H1 (cell line): ENCODE results near the gene HERC3. TPM values are rescaled to one million over a fixed set of nuclear protein-coding genes. Genes with fewer than 3 reads are reported as not detected.

Source experiments
- ASH2L ChIP-seq: fragments of 200-600, 300-600 bp; sonication (generic); IDR thresholded peaks from one replicate; pipeline ENCODE4 v1.7.1; 2017; ENCODE audit warnings: low read length
- BRCA1 ChIP-seq: IDR thresholded peaks from 2 replicates; pipeline ENCODE4 v1.6.1; 2012; ENCODE audit warnings: low read depth, low read length, improper control_type of control experiment
- CHD1 ChIP-seq: IDR thresholded peaks from 2 replicates; pipeline ENCODE4 v1.6.1; 2012; ENCODE audit warnings: low read depth, low read length, improper control_type of control experiment
- CTBP2 ChIP-seq: IDR thresholded peaks from 2 replicates; pipeline ENCODE4 v1.7.0; 2011; ENCODE audit warnings: borderline replicate concordance, mild to moderate bottlenecking, moderate library complexity, mixed read lengths, low read length; ENCODE audit not compliant: insufficient read depth, insufficient read length
- KDM1A ChIP-seq: fragments of 200-600, 300-600 bp; sonication (generic); IDR thresholded peaks from 2 replicates; pipeline ENCODE4 v1.7.1; 2016; ENCODE audit warnings: mild to moderate bottlenecking, low read length, borderline replicate concordance
- RBBP5 ChIP-seq: IDR thresholded peaks from 2 replicates; pipeline ENCODE4 v1.7.1; 2012; ENCODE audit warnings: low read depth, mild to moderate bottlenecking, inconsistent platforms, low read length, moderate library complexity, borderline replicate concordance
- RFX5 ChIP-seq: IDR thresholded peaks from 2 replicates; pipeline ENCODE4 v1.6.1; 2011; ENCODE audit warnings: low read depth, low read length, improper control_type of control experiment, borderline replicate concordance
- polyA plus RNA-seq, 7 experiments: library from polyadenylated mRNA; depleted of rRNA in 3 of 7; stranded (reverse) in 5 of 7; unstranded in 2 of 7; fragments of >200 nt in 5 of 7; fragments of 200-250 nt in 2 of 7; gene quantifications; 1 replicate in 5 of 7; 2 replicates in 1 of 7; 4 replicates in 1 of 7; pipeline versions ENCODE4 v1.2.1 to v1.2.3, GENCODE V29; 2011 to 2013; ENCODE audit warnings: missing spikeins in 2 of 7, mixed read lengths in 2 of 7
- total RNA-seq: library from RNA; stranded (reverse); fragmentation: NEBNext Ultra II Directional; extraction: Animal tissue kit (Norgen Biotek cat#: 25700); gene quantifications from 2 replicates; pipeline ENCODE4 v1.2.1, GENCODE V29; 2021
- TF ChIP-seq, protein P1 (sequence below): fragments of 300-600 bp; sonication (generic); IDR thresholded peaks from 2 replicates; pipeline ENCODE4 v1.7.1; 2012; ENCODE audit warnings: low read length, moderate library complexity, mild to moderate bottlenecking, inconsistent platforms; ENCODE audit not compliant: insufficient replicate concordance

HERC3 gene
- total and polyA plus RNA-seq, 2 of the 8 experiments (the other 6 are each of a cell fraction or from before 2014, with no cell fraction given): 1.4 to 5.7 TPM

- TF ChIP-seq, protein P1, sequence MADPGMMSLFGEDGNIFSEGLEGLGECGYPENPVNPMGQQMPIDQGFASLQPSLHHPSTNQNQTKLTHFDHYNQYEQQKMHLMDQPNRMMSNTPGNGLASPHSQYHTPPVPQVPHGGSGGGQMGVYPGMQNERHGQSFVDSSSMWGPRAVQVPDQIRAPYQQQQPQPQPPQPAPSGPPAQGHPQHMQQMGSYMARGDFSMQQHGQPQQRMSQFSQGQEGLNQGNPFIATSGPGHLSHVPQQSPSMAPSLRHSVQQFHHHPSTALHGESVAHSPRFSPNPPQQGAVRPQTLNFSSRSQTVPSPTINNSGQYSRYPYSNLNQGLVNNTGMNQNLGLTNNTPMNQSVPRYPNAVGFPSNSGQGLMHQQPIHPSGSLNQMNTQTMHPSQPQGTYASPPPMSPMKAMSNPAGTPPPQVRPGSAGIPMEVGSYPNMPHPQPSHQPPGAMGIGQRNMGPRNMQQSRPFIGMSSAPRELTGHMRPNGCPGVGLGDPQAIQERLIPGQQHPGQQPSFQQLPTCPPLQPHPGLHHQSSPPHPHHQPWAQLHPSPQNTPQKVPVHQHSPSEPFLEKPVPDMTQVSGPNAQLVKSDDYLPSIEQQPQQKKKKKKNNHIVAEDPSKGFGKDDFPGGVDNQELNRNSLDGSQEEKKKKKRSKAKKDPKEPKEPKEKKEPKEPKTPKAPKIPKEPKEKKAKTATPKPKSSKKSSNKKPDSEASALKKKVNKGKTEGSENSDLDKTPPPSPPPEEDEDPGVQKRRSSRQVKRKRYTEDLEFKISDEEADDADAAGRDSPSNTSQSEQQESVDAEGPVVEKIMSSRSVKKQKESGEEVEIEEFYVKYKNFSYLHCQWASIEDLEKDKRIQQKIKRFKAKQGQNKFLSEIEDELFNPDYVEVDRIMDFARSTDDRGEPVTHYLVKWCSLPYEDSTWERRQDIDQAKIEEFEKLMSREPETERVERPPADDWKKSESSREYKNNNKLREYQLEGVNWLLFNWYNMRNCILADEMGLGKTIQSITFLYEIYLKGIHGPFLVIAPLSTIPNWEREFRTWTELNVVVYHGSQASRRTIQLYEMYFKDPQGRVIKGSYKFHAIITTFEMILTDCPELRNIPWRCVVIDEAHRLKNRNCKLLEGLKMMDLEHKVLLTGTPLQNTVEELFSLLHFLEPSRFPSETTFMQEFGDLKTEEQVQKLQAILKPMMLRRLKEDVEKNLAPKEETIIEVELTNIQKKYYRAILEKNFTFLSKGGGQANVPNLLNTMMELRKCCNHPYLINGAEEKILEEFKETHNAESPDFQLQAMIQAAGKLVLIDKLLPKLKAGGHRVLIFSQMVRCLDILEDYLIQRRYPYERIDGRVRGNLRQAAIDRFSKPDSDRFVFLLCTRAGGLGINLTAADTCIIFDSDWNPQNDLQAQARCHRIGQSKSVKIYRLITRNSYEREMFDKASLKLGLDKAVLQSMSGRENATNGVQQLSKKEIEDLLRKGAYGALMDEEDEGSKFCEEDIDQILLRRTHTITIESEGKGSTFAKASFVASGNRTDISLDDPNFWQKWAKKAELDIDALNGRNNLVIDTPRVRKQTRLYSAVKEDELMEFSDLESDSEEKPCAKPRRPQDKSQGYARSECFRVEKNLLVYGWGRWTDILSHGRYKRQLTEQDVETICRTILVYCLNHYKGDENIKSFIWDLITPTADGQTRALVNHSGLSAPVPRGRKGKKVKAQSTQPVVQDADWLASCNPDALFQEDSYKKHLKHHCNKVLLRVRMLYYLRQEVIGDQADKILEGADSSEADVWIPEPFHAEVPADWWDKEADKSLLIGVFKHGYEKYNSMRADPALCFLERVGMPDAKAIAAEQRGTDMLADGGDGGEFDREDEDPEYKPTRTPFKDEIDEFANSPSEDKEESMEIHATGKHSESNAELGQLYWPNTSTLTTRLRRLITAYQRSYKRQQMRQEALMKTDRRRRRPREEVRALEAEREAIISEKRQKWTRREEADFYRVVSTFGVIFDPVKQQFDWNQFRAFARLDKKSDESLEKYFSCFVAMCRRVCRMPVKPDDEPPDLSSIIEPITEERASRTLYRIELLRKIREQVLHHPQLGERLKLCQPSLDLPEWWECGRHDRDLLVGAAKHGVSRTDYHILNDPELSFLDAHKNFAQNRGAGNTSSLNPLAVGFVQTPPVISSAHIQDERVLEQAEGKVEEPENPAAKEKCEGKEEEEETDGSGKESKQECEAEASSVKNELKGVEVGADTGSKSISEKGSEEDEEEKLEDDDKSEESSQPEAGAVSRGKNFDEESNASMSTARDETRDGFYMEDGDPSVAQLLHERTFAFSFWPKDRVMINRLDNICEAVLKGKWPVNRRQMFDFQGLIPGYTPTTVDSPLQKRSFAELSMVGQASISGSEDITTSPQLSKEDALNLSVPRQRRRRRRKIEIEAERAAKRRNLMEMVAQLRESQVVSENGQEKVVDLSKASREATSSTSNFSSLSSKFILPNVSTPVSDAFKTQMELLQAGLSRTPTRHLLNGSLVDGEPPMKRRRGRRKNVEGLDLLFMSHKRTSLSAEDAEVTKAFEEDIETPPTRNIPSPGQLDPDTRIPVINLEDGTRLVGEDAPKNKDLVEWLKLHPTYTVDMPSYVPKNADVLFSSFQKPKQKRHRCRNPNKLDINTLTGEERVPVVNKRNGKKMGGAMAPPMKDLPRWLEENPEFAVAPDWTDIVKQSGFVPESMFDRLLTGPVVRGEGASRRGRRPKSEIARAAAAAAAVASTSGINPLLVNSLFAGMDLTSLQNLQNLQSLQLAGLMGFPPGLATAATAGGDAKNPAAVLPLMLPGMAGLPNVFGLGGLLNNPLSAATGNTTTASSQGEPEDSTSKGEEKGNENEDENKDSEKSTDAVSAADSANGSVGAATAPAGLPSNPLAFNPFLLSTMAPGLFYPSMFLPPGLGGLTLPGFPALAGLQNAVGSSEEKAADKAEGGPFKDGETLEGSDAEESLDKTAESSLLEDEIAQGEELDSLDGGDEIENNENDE: no peak
- TF ChIP-seq RBBP5: no peak
- no peak for TF ChIP-seq ASH2L
- no peak for TF ChIP-seq CTBP2
- no peak for TF ChIP-seq CHD1
- TF ChIP-seq BRCA1: no peak
- TF ChIP-seq RFX5: no peak
- TF ChIP-seq KDM1A: no peak
Observed at GRCh38 chr4:88614058-88614457, 21.8 kb downstream of the HERC3 start (continued).
